Bronchial epithelial cell (primary cell): ENCODE data around the gene IGFL4. TPM values are rescaled to one million over a fixed set of nuclear protein-coding genes. Genes with fewer than 3 reads are reported as not detected.

Experiments used
- DNase-seq: peaks from one replicate; pipeline ENCODE4 v3.0.0-alpha.2; 2010; ENCODE audit warnings: low read depth
- FAIRE-seq: peaks from 2 replicates; lab custom pipeline; 2011; peaks lifted over from hg19 to GRCh38; lab: Jason Lieb, UNC
- H3K27me3 ChIP-seq: 2 replicates; pipeline ENCODE4 v1.5.1; 2011; ENCODE audit warnings: low read length; ENCODE audit not compliant: control insufficient read depth, insufficient read depth
- H3K36me3 ChIP-seq: 2 replicates; pipeline ENCODE4 v1.5.1; 2011; ENCODE audit warnings: low read length; ENCODE audit not compliant: control insufficient read depth, insufficient read depth
- H3K4me3 ChIP-seq: 2 replicates; pipeline ENCODE4 v1.5.1; 2011; ENCODE audit warnings: mild to moderate bottlenecking, low read depth, low read length, control low read depth
- total RNA-seq: library from RNA; depleted of rRNA; stranded (reverse); fragments of >200 nt; gene quantifications from 2 replicates; pipeline ENCODE4 v1.2.1, GENCODE V29; 2014
- TF ChIP-seq, protein P1 (sequence below): IDR thresholded peaks from 2 replicates; pipeline ENCODE4 v1.5.1; 2011; ENCODE audit warnings: mild to moderate bottlenecking, moderate library complexity, low read length, control low read depth, inconsistent platforms; ENCODE audit not compliant: insufficient read depth, severe bottlenecking

Gene IGFL4
- total RNA-seq, 1 donor from 2014 or later: not detected

DNA sequence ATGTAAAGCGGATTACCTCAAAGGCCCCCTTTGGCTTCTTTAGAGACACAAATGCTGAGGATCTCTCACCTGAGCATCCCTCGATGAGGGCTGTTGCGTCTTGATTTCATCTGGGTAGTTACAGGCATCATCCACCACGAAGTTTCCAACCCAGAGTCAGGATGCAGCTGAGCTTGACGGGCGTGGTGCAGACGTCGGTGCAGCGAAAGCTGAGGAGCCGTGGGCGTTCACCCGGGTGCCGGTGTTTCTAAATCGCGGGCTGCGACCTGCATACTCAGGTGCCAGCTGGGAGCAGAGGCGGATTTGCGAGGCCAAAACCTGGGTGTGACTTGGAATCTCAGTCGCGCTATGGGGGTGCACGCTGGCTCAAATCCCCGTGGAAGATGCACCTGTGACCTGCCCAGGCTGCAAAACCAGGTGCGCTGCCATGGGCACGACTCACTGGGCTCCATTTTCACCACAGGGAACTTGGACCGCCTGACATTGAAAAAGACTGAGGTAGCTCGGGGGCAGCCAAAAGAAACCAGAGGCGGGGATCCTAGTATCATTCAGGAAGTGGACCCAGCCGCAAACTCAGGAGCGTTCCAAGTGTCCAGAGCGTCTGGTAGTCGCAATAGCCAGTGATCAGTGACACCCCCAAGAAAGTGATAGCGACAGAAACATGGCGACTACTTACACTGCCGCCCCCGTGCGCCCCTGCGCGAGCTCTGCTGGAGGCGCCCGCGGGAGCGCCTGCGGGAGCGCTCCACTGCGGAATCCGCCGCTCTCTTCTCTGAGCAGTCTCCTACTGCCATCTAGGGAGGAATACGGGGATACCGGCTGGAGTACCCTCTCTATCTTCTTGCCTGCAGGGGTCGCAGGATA is 36.4 kb upstream of the IGFL4 start:
- Histone ChIP-seq H3K27me3 (peaks cover 43% of the 10 kb centered on the region), H3K4me3 (no peak overlapping the region), H3K36me3 (no peaks in the 10 kb centered on the region)
- FAIRE-seq: no peak
- TF ChIP-seq, protein P1, sequence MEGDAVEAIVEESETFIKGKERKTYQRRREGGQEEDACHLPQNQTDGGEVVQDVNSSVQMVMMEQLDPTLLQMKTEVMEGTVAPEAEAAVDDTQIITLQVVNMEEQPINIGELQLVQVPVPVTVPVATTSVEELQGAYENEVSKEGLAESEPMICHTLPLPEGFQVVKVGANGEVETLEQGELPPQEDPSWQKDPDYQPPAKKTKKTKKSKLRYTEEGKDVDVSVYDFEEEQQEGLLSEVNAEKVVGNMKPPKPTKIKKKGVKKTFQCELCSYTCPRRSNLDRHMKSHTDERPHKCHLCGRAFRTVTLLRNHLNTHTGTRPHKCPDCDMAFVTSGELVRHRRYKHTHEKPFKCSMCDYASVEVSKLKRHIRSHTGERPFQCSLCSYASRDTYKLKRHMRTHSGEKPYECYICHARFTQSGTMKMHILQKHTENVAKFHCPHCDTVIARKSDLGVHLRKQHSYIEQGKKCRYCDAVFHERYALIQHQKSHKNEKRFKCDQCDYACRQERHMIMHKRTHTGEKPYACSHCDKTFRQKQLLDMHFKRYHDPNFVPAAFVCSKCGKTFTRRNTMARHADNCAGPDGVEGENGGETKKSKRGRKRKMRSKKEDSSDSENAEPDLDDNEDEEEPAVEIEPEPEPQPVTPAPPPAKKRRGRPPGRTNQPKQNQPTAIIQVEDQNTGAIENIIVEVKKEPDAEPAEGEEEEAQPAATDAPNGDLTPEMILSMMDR: peak; percentile 97
- DNase-seq: peak; percentile 62

DNA sequence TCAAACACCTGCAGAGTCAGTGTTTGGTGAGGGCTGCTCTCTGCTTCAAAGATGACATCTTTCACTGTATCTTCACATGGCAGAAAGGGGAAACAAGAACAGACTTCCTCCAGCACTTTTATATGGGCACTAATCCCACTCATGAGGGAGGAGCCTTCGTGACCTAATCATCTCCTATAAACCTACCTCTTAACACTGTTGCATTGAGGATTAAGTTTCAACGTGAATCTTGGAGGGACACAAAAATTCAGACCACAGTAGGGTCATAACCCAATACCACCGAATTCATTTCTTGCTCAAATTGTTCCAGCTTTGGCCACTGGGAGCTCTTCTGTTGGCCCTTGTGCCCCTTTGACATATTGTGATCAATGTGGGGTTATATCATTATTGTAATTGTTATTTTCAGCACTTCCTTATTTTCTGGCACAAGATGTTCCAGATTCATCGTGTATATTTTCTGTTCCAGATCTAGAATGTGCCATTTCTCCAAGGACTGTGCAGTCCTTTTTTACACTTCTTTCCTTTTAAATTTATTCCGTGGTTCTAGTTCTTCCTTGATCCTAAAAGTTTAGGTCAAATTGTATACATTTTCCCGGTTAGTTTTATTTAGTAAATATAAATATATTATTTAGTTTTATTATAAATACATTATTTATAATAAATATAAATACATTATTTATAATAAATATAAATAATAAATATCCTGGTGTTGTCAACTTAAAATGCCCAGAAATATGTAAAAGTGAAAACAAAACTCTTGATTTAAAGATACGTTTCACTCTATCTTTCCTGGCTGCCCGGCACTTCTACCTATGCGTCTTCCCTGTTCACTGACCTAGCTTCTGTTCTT is 35.5 kb upstream of the IGFL4 start:
- peaks cover 42% of the 10 kb centered on the region for H3K27me3 ChIP-seq
- TF ChIP-seq, protein P1: no peak
- H3K4me3 ChIP-seq: no peak overlapping the region
- FAIRE-seq (no peak), DNase-seq (no peak)
- H3K36me3 ChIP-seq: no peaks in the 10 kb centered on the region

- peaks cover 30% of the 10 kb centered on the region for H3K27me3 ChIP-seq
- no peak for FAIRE-seq
- H3K36me3 ChIP-seq: no peaks in the 10 kb centered on the region
- TF ChIP-seq, protein P1: no peak
- no peak overlapping the region for H3K4me3 ChIP-seq
- DNase-seq: no peak
Measured at GRCh38 chr19:46073268-46073922, 32.6 kb upstream of the IGFL4 start.

GRCh38 chr19:46069806-46070341 is 29.1 kb upstream of the IGFL4 start:
- H3K36me3 ChIP-seq: no peaks in the 10 kb centered on the region
- H3K27me3 ChIP-seq: peaks cover 22% of the 10 kb centered on the region
- DNase-seq (peak; percentile 98), FAIRE-seq (peak; percentile 75)
- TF ChIP-seq, protein P1: no peak
- no peak overlapping the region for H3K4me3 ChIP-seq
